Osteocyte (in vitro differentiated cells): ENCODE results near the gene NUMBL. TPM values are rescaled to one million over a fixed set of nuclear protein-coding genes. Genes with fewer than 3 reads are reported as not detected.

Experiments used
- DNase-seq: peaks from one replicate; pipeline ENCODE4 v3.0.0; 2021; ENCODE audit warnings: mixed read lengths; ENCODE audit not compliant: unreplicated experiment; ENCODE audit errors: extremely low spot score
- H3K27ac Mint-ChIP-seq: one replicate; pipeline ENCODE4 v1.8.0; 2021; ENCODE audit warnings: mild to moderate bottlenecking, mixed read lengths; ENCODE audit not compliant: unreplicated experiment
- H3K27me3 Mint-ChIP-seq: one replicate; pipeline ENCODE4 v1.8.0; 2021; ENCODE audit warnings: mixed read lengths; ENCODE audit not compliant: unreplicated experiment
- H3K36me3 Mint-ChIP-seq: one replicate; pipeline ENCODE4 v1.8.0; 2021; ENCODE audit warnings: mixed read lengths; ENCODE audit not compliant: unreplicated experiment
- H3K4me1 Mint-ChIP-seq: one replicate; pipeline ENCODE4 v1.8.0; 2021; ENCODE audit warnings: mixed read lengths; ENCODE audit not compliant: unreplicated experiment
- H3K4me3 Mint-ChIP-seq: one replicate; pipeline ENCODE4 v1.8.0; 2021; ENCODE audit warnings: mild to moderate bottlenecking, moderate library complexity, mixed read lengths; ENCODE audit not compliant: unreplicated experiment
- H3K9me3 Mint-ChIP-seq: one replicate; pipeline ENCODE4 v1.8.0; 2021; ENCODE audit warnings: mixed read lengths; ENCODE audit not compliant: unreplicated experiment
- CTCF ChIP-seq: fragments of 200-600 bp; sonication (generic); IDR thresholded peaks from 2 replicates; pipeline ENCODE4 v1.5.0; 2021; ENCODE audit warnings: antibody characterized with exemption, mild to moderate bottlenecking, moderate library complexity
- total RNA-seq: library from RNA; stranded (reverse); gene quantifications from 2 replicates; pipeline ENCODE4 v1.2.1, GENCODE V29; 2021

The NUMBL gene
- total RNA-seq, 1 donor from 2014 or later: 67.1 TPM

GRCh38 chr19:40617961-40618360 is 72.5 kb downstream of the NUMBL start:
- TF ChIP-seq CTCF: no peak
- Mint-ChIP-seq H3K4me3 (no peak overlapping the region), H3K27ac (no peak overlapping the region), H3K36me3 (peaks cover 19% of the 10 kb centered on the region), H3K4me1 (peaks cover 17% of the 10 kb centered on the region), H3K27me3 (no peaks in the 10 kb centered on the region), H3K9me3 (no peaks in the 10 kb centered on the region)
- DNase-seq: no peak

GRCh38 chr19:40616941-40617340 is 73.5 kb downstream of the NUMBL start:
- TF ChIP-seq CTCF: no peak
- H3K36me3 Mint-ChIP-seq: peaks cover 16% of the 10 kb centered on the region
- peaks cover 12% of the 10 kb centered on the region for H3K4me1 Mint-ChIP-seq
- no peak for DNase-seq
- no peaks in the 10 kb centered on the region for H3K9me3 Mint-ChIP-seq
- no peak overlapping the region for H3K4me3 Mint-ChIP-seq
- no peak overlapping the region for H3K27ac Mint-ChIP-seq
- H3K27me3 Mint-ChIP-seq: no peaks in the 10 kb centered on the region

- Mint-ChIP-seq H3K36me3 (peaks cover 13% of the 10 kb centered on the region), H3K4me1 (peaks cover 12% of the 10 kb centered on the region), H3K27me3 (no peaks in the 10 kb centered on the region), H3K9me3 (no peaks in the 10 kb centered on the region), H3K27ac (no peak overlapping the region), H3K4me3 (no peak overlapping the region)
- TF ChIP-seq CTCF: no peak
- no peak for DNase-seq
Measured at GRCh38 chr19:40616178-40616577, 74.3 kb downstream of the NUMBL start.

Other genes starting within 250 kb of the NUMBL start
- 31.4 and 33.4 TPM in 2 replicates for gene SERTAD3, start 246.3 kb downstream of the NUMBL start, total RNA-seq
- gene BLVRB, start 224.9 kb downstream of the NUMBL start, total RNA-seq: 45.6 and 51.5 TPM in 2 replicates
- 0.48 and 0.63 TPM in 2 replicates for gene SPTBN4, start 223.7 kb downstream of the NUMBL start, total RNA-seq
- gene SHKBP1, start 113.8 kb downstream of the NUMBL start, total RNA-seq: 53.3 and 53.8 TPM in 2 replicates
- 85.9 and 93.6 TPM in 2 replicates for gene LTBP4, start 89.3 kb downstream of the NUMBL start, total RNA-seq
- 33.8 and 42.0 TPM in 2 replicates for gene COQ8B, start 26.2 kb upstream of the NUMBL start, total RNA-seq
- gene ITPKC, start 26.5 kb upstream of the NUMBL start, total RNA-seq: 10.9 and 12.0 TPM in 2 replicates
- 14.6 and 17.0 TPM in 2 replicates for gene ACTMAP, start 59.8 kb upstream of the NUMBL start, total RNA-seq
- gene SNRPA, start 60.6 kb upstream of the NUMBL start, total RNA-seq: 48.0 and 53.2 TPM in 2 replicates
- 2.0 TPM in 1 of 2 replicates, not detected in the other for gene MIA, start 84.9 kb upstream of the NUMBL start, total RNA-seq
- gene RAB4B, start 87.6 kb upstream of the NUMBL start, total RNA-seq: 19.7 and 20.4 TPM in 2 replicates
- 94.3 and 104 TPM in 2 replicates for gene EGLN2, start 108.5 kb upstream of the NUMBL start, total RNA-seq
- not detected in 2 replicates for gene CYP2A6, start 159.8 kb upstream of the NUMBL start, total RNA-seq
- gene CYP2A7, start 191.6 kb upstream of the NUMBL start, total RNA-seq: not detected in 2 replicates